NCI-H2227 treated with DMSO at 0.1 percent for 48 hours (cell line): ENCODE measurements around the gene SLC37A4.
"Not testable (repeated sequence)": the region's sequence is repeated elsewhere in the genome, so short reads cannot be mapped to it uniquely, and the experiment has no call there.

Experiments
- DNase-seq: peaks from one replicate; lab custom pipeline; 2025; lab: John Stamatoyannopoulos, UW

The SLC37A4 gene

DNA sequence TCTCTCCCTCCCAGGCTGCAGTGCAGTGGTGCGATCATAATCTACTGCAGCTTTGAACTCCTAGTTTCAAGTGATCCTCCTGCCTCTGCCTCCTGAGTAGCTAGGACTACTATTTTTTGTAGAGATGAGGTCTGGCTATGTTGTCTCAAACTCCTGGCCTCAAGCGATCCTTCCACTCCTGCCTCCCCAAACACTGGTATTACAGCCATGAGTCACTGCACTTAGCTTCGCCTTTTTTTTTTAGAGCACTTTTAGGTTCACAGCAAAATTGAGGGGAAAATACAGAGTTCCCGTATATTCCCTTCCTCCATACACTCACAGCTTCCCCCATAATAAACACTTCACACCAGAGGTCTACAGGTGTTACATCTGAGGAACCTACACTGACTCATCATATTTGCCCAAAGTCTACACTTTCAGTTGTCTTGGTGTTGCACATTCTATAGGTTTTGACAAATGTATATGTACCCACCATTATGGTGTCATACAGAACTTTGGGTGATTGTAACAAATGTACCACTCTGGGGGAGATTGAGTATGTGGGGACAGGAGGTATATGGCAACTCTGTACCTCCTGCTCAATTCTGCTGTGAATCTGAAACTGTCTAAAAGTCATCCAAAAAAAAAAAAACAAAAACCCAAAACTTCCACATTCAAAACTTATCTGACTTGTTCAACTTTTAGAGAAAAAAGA lies 11.3 kb upstream of the SLC37A4 start:
- no peak for DNase-seq

DNA sequence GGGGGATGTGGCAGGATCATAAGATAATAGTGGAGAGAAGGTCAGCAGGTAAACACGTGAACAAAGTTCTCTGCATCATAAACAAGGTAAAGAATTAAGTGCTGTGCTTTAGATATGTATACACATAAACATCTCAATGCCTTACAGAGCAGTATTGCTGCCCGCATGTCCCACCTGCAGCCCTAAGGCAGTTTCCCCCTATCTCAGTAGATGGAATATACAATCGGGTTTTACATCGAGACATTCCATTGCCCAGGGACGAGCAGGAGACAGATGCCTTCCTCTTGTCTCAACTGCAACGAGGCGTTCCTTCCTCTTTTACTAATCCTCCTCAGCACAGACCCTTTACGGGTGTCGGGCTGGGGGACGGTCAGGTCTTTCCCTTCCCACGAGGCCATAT lies 8.8 kb upstream of the SLC37A4 start:
- not testable (repeated sequence) for DNase-seq

DNA sequence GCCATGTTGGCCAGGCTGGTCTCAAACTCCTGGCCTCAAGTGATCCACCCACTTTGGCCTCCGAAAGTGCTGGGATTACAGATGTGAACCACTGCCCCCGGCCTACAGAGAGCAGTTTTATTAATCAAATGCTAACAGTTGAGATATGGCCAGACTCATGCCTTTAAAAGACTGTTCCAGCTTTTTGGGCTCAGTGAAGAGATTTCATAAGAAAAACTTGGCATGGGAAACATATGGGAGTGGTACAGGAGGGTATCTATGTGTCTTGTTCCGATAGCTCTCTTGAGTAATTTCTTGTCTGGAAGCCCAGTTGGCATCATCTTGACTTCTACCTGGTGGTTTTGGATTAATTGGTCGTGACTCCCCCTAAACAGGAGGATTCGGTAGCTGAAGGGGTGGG lies 8.2 kb upstream of the SLC37A4 start:
- no peak for DNase-seq

DNA sequence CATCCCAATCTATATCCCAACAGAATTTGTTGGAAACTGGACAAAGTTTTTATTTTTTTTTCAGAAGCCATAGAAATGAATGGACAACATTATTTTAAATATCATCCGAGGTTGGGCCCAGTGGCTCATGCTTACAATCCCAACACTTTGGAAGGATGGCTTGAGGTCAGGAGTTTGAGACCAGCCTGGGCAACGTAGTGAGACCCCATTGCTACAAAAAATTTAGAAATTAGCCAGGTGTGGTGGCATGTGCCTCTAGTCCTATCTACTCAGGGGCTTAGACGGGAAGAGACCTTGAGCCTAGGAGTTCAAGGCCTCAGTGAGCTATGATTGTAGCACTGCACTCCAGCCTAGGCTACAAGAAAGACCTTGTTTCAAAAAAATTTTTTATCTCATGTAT lies 4.1 kb upstream of the SLC37A4 start:
- no peak for DNase-seq

DNA sequence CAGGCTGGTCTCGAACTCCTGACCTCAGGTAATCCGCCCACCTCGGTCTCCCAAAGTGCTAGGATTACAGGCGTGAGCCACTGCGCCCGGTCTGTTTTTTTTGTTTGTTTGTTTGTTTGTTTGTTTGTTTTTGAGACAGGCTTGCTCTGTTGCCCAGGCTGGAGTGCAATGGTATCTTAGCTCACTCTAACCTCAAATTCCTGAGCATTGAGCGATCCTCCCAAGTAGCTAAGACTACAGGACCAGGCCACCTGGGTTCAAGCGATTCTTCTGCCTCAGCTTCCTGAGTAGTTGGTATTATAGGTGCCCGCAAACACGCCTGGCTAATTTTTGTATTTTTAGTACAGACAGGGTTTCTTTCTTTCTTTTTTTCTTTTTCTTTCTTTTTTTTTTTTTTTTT lies 2.7 kb upstream of the SLC37A4 start:
- not testable (repeated sequence) for DNase-seq

DNA sequence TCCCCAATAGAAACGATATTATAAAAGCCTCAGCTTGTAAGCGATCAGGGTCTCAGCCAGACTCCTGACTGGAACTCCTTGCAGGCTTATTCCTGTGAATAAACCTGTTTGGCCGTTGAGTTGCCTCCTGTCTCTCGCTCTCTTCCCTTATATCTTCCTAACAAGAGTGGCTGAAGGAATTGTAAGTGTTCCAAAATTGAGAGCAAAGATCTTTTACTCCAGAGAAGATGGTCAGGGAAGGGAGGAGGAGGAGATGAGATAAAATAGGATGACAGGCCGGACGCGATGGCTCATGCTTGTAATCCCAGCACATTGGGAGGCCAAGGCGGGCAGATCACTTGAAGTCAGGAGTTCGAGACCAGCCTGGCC lies 1.2 kb upstream of the SLC37A4 start:
- DNase-seq, result no peak

DNA sequence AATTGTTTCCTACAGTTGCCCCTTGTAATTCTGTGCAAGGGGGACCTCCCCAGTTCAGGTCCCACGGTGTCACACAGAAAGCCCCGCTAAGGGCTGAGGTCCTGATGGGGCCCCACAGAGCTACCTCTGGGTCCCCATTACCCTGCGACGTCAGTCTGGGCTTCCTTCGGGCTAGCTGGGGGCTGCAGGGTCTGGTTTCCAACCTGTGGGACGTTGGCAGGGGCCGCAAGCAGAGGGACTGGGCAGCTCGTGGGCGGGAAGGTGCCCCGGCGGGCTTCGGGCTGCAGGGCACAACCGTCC lies 698 bp downstream of the SLC37A4 start:
- DNase-seq, result no peak

DNA sequence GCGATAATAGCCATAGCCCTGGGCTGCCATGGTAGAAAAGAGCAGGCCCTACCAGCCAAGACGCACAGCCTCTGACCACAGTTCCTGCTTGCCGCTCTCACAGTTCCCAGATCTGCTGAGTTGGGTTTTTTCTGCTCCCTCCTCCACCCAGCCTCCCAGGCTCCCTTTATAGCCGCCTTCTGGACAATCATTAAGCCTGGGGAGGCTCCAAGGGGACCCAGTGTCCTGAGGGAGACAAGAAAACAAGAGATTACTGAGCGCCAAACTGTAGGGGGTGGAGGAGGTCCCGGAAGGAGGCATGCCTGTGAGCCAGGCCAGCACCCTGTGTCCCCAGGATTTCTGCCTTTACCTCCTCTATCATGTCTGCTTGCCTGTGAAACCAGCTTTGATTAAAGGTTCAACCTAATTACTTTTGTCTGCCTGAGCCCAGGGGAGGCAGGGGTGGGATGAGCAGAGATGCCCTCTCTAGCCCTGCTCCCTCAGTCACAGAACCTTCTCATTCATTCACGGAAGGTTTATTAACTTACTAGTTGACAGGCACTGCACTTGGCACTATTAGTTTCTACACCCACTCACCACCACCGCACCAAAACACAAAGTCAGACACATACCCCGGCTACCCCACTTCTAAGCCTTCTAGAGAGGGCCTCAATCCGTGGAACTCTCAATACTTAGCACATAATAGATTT lies 1.2 kb downstream of the SLC37A4 start:
- DNase-seq, result no peak

DNA sequence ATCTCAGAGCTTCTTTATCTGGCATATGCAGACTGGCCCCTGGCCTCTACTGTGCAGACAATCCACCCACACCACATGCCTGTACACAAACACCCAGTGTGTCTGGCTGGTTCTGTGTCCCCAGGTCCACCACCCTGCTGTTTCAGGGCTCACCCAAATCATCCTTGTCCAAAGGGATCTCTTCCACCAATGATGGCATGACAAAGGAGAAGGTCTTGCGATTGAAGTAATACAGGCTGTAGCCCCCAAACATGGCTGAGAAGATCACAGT lies 1.7 kb downstream of the SLC37A4 start:
- no peak for DNase-seq

DNA sequence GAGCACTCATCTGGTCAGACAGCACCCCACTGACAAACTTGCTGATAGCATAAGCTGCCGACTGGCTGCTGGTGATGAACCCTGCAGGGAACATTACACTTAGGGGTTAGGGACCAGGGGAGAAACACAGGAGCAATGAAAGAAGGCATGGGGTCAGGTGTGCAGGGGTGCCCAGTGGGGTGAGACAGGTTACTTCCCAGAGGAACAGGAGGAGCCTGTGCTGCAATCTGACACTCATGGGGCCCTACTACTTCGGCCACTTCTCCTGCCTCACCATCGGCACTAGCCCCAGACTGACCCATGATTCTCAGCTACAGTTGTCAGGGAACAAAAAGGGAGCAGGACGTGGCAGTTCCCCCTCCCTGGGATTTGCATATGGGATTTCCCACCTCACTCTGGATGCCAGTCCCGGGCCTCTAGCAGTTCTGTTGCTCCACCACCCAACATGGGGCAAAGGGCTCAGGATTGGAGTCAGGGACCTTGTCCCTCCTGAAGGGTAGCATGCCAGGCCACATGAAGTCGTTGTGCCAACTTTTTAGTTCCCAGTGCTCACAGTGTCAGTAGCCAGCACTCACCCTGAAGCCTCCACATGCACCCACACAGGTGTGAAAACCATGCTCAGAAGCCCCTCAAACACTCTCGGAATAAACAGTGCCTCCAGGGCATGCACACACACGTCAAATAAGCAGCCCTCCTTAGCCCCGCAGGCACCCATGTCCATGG lies 2.2 kb downstream of the SLC37A4 start:
- DNase-seq, result no peak

DNA sequence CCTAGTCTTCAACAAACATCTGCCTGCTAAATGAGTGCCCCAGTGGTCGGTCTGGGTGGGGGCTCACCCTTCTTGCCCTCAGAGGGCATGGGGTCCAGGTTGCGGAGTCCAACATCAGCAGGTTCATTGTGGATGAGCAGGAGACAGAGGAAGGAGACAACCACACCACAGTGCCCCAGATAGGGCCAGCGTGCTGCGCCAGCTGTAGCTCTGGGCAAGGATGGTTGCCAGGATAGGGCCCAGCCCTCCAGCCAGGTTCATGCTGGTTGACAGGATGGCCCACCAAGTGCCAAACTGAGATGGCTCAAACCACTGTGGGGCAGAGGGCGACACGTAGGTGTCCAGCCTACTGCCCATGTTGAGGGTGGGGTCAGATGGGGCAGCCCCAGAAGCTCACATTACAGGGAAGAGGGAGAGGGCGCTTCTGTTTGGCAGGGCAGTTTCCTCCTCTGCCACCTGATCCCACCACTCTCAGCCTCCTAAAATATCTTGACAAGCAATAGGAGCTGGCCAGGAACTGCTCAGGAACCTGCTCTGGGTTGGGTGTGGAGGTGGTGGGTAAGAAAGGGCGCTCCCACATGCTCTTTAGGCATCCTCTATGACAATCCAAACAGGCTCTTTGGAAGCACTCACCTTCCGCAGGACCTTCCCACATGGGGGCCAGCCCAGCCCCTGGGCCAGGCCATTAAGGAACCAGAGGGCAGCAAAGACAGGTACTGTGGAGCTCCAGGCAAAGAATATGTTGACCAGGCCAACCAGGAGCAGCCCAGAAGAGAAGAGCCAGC lies 2.9 kb downstream of the SLC37A4 start:
- DNase-seq, result no peak

DNA sequence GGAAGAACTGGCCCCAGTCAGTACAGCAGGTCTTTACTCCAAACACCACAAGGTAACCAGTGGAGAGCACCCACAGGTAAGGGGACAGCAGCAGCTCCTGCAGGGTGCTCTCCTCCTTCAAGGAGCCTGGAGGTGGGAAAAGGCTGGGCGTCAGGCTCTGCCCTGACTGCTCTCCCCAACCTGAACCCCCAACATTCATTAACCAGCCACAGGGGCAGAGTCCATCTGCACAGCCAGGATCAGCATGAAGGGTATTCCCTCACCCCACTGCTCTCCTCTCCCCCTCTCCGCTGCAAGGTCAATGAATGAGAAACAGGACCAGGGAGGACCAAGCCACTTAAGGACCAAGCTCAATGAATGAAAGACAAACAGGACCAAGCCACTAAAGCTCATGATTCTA lies 3.7 kb downstream of the SLC37A4 start:
- no peak for DNase-seq

DNA sequence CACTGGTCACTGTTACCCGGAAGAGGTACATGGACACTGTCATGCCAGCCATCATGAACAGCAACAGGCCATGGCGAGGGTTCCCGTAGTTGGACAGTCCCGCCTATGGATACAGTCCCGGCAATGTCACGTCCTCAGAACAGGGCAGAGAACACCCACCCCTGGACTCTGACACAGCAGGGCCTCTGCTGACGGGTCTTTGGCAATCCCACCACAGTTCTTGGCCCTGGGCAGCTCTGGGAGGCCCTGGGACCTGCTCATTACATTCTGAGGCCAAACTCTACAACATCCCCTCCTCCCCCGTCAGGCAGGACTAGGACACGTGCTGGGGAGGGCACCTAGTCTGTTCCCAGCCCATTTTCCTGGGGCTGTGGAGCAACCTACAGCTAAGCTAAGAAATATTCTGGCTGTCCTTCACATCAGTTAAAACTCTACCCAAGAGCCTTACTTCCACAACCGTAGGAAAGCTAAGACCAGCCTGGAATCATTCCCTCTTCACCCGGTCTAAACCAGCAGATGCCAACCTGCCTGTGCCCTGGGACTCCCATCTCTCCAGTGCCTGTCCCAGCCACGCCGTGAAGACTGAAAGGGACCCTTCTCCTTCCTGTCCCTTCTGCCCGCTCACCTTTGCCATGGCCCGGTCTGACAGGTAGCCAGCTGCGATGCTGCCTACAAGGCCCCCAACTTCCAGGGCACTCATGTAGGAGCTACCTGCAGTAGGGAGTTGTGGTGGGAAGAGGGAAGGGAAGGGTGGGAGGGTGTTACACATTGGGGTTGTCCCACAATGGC lies 4.5 kb downstream of the SLC37A4 start:
- DNase-seq, result no peak

DNA sequence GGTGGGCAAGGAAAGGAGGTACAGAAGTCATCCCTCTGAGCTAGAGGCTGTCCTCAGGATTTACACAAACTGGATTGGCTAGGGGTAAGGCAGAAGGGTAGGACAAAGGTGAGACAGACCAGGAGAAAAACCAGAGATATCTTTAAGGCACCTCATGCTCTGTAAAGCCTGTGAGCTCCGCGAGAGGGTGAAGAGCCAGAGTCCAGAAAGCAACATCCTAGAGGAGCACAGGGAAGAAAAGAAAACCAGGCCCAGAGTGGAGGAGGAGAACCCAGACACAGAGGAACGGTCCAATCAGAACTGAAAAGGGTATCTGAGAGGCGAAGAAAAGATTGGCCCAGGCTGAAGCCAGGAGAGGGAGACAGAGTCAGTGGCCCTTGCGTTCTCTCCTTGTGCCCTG lies 5.1 kb downstream of the SLC37A4 start:
- no peak for DNase-seq

DNA sequence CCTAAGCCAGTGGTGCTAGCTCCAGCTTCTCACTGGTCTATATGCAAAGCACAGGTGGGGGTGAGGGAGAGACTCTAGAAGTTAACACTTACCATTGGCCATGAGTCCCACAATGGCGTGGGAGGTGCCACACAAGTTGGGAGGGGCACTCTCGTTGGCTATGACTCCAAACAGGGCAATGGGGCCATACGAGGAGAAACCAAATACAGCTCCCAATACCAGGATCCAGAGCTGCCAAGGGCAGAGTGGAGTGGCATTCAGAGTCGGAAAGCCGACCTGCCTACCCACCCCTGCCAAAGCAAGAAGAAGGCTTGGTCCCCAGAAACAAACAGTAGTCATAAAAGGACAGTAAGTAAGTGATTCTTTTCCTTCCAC lies 5.6 kb downstream of the SLC37A4 start:
- no peak for DNase-seq

DNA sequence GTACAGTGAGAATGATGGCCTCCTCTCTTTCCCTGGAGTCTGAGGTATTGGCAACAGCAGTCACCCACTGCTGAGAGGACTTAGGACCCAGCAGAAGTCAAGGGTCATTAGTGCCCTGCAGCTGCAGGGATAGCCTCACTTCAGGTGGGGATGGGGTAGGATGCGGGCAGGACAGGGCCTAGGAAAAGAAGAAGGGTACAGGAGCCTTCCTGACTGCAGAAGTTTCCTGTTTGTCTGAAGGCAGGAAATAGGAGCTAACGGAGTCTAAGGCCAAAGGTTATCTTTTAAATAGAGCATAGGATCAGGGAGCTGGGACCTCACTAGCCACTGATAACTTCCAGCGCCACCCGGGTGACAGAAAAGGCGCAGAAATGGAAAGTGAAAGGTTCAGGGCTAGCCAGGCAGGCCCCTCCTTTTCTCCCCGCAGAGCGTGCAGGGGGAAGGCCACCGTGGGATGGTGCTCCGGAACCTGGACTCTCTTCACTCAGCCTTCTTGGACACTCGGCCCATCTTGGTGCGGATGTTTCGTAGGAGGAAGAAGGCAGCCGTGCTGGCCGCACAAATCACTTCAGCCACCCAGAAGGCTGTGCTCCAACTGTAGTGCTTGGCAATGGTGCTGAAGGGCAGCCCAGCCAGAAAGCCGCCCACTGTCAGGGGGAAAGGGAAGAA lies 6.1 kb downstream of the SLC37A4 start:
- no peak for DNase-seq

DNA sequence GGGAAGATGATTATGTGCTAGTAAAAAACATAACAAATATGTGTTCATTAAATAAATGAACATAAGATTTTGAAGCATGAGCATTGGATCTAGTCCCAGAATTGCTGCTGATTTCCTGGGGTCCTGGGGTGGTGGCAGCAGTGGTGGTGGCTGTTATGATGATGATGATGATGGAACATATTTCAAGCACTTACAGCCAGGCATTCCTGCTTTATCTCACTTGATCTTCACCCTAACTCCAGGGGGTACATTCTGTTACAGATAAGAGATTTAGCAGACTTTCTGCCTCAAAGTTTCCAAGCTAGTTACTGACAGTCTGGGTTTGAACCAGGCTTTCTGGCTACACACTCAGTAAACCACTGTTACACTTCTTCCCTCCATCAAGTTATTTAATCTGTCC lies 6.9 kb downstream of the SLC37A4 start:
- no peak for DNase-seq

DNA sequence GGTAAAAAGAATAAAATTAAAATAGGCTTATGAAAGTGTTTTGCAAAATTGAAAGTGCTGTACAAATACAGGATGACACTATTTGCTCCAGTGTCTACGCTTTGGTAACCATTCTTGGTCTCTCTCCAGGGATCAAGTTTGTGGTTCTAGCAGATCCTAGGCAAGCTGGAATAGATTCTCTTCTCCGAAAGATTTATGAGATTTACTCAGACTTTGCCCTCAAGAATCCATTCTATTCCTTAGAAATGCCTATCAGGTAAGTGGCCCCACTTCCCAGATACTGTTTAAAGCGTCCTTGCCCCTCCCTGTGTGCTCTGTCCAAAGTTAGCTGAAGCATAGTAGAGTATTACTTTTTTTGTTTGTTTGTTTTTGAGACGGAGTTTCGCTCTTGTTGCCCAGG lies 9.0 kb downstream of the SLC37A4 start:
- no peak for DNase-seq

DNA sequence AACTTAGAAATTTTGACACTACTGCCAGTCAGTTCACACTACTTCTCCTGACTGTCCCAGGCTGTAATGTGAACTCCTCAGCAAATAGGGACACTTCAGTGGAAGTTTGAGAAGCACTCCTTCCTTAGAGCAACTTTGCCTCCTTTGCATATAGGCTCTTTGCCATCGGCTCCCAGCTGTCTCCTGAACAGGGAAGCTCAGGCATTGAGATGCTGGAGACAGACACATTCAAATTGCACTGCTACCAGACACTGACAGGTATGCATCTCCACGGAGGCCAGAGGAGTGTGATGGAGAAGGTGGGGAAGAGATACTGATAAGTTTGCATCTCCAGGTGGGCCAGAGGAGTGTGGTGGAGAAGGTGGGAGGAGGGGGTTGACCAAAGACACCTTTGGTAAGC lies 10.7 kb downstream of the SLC37A4 start:
- DNase-seq, result no peak

DNA sequence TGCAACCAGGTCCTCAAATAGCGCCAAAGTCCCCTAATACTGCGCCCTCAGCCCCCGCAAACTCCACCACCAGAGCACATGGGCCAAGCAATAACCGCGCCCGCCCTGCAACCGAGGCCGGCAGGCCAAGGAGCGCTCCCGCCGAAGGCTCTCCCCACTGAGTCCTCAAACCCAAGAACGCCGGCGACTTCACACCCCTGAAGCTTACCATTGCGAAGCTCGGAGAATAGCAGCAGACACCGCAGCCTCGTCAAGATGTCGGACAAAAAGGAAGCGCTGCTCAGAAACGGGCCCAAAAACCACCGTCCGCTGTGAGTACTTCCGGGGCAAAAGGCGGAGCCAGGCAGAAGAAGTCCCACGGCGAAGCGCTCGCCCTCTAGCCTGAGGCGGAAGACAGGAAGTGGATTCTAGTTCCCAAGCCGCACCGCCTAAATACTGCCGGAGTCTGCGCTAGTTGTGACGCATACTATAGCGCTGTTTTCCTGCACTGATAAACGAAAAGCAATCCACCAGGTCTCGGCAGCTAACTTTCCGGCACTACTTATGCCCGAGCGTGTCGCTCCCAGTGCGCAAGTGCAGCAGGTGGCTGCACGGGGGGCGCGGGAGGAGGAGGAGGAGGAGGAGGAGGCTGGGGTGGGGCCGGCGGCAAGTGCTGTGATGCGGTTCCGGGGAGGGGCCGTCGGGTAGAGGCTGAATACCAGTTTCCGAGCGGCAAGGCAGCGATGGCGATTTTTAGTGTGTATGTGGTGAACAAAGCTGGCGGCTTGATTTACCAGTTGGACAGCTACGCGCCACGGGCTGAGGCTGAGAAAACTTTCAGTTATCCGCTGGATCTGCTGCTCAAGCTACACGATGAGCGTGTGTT lies 12.4 kb downstream of the SLC37A4 start, which contains the start of the genes RPS25 and TRAPPC4:
Gene RPS25, minus strand, starts transcription at position 270 of the 865 bp plus-strand sequence. Its CDS starts 59 bp downstream, at position 211.
Gene TRAPPC4, plus strand, starts transcription at position 693 of the 865 bp plus-strand sequence. Its CDS starts 30 bp downstream, at position 723.
- DNase-seq, result peak; percentile 93
